Measurements from ENCODE around the gene SLC4A1AP. TPM values are rescaled to one million over a fixed set of nuclear protein-coding genes. Genes with fewer than 3 reads are reported as not detected.
A peak's percentile ranks its signal among the peaks of the same experiment; 100 is the strongest.

Gene SLC4A1AP
- total RNA-seq, 1 experiment from 2014 or later: 29.1 TPM

DNA sequence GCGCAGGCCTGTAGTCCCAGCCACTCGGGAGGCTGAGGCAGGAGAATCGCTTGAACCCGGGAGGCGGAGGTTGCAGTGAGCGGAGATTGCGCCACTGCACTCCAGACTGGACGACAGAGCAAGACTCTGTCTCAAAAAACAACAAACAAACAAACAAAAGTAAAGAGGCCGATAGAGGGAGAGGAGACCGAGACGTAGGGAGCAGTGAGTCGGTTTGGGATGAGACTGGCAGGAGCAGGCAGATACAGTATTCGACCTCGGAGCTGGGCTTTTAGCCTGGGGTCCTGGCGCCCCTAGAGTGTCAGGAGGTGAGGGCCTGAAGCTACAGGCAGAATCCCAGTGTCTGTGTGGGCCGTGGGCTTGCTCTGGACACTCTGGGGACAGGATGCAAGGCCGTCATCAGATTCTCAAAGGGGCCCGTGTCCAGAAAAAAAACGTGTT is 51.2 kb downstream of the SLC4A1AP start:
- H3F3A ChIP-seq (ENCODE audit: low read length, unreplicated experiment): no peaks in the 10 kb centered on the region
- H3K4me1 ChIP-seq (ENCODE audit: insufficient read depth, low read length): peaks cover 21% of the 10 kb centered on the region
- no peak overlapping the region for H3K27ac ChIP-seq (ENCODE audit: low read length)
- no peaks in the 10 kb centered on the region for H3K9me3 ChIP-seq (ENCODE audit: low read length)
- no peaks in the 10 kb centered on the region for H3K9me2 ChIP-seq (replicated peaks; ENCODE audit: low read length)
- H4K20me1 ChIP-seq (ENCODE audit: low read length): no peaks in the 10 kb centered on the region
- CTCF ChIA-PET: no interaction called here
- peak overlapping the region; percentile 99 for H2AFZ ChIP-seq (ENCODE audit: low read length)
- H3K4me2 ChIP-seq (ENCODE audit: low read length): peak overlapping the region; percentile 96
- no TSS peak for BruUV-seq (replicated peaks)
- TF ChIP-seq EZH2 (IDR thresholded peaks at IDR 0.05; ENCODE audit: low read length, unreplicated experiment) (no peak), EZH2phosphoT487 (IDR thresholded peaks at IDR 0.05; ENCODE audit: borderline replicate concordance, low read length) (no peak), CTCF (conservative IDR thresholded peaks at IDR 0.05; ENCODE audit: low read depth, low read length) (no peak)
- peak overlapping the region; percentile 57 for H3K9ac ChIP-seq (ENCODE audit: low read length)
- H3K79me2 ChIP-seq (ENCODE audit: low read length): no peaks in the 10 kb centered on the region
- H3K36me3 ChIP-seq (ENCODE audit: low read depth, low read length): no peaks in the 10 kb centered on the region
- intact Hi-C loops (cut with micrococcal nuclease): no loop called here
- DNase-seq (no peak), ATAC-seq (no peak)
- peak overlapping the region; percentile 74 for H3K4me3 ChIP-seq (ENCODE audit: low read length)
- POLR2A ChIA-PET (ENCODE audit: unreplicated experiment): no interaction called here
- no peaks in the 10 kb centered on the region for H3K27me3 ChIP-seq (ENCODE audit: low read length)

- no peak for TF ChIP-seq EZH2 (IDR thresholded peaks at IDR 0.05; ENCODE audit: low read length, unreplicated experiment)
- no peak for TF ChIP-seq EZH2phosphoT487 (IDR thresholded peaks at IDR 0.05; ENCODE audit: borderline replicate concordance, low read length)
- TF ChIP-seq CTCF (conservative IDR thresholded peaks at IDR 0.05; ENCODE audit: low read depth, low read length): no peak
- Histone ChIP-seq H3K9ac (ENCODE audit: low read length) (peak overlapping the region; percentile 57), H3K4me1 (ENCODE audit: insufficient read depth, low read length) (peaks cover 25% of the 10 kb centered on the region), H3F3A (ENCODE audit: low read length, unreplicated experiment) (no peaks in the 10 kb centered on the region), H3K9me3 (ENCODE audit: low read length) (no peaks in the 10 kb centered on the region), H3K27ac (ENCODE audit: low read length) (no peak overlapping the region), H3K79me2 (ENCODE audit: low read length) (no peaks in the 10 kb centered on the region), H3K27me3 (ENCODE audit: low read length) (no peaks in the 10 kb centered on the region), H2AFZ (ENCODE audit: low read length) (peak overlapping the region; percentile 99), H4K20me1 (ENCODE audit: low read length) (no peaks in the 10 kb centered on the region), H3K4me3 (ENCODE audit: low read length) (peak overlapping the region; percentile 74), H3K36me3 (ENCODE audit: low read depth, low read length) (no peaks in the 10 kb centered on the region), H3K9me2 (replicated peaks; ENCODE audit: low read length) (no peaks in the 10 kb centered on the region), H3K4me2 (ENCODE audit: low read length) (peak overlapping the region; percentile 96)
- ATAC-seq (peak; percentile 32), DNase-seq (peak; percentile 29)
- intact Hi-C loops (cut with micrococcal nuclease): no loop called here
- BruUV-seq (replicated peaks): no TSS peak
- POLR2A ChIA-PET (ENCODE audit: unreplicated experiment): no interaction called here
- CTCF ChIA-PET: no interaction called here
These were observed 51.9 kb downstream of the SLC4A1AP start for GRCh38 chr2:27715318-27716210.
